Measurements from ENCODE around the gene TAOK2. TPM values are rescaled to one million over a fixed set of nuclear protein-coding genes. Genes with fewer than 3 reads are reported as not detected.
"Not testable (repeated sequence)": the region's sequence is repeated elsewhere in the genome, so short reads cannot be mapped to it uniquely, and the experiment has no call there.

The TAOK2 gene
- total RNA-seq, 2 experiments from 2014 or later: 13.1 to 14.1 TPM

- POLR2A ChIA-PET: no interaction called here
- Mint-ChIP-seq H3K36me3 (ENCODE audit: low read depth) (no peaks in the 10 kb centered on the region), H3K27ac (no peak overlapping the region)
Observed at GRCh38 chr16:30040221-30040620, 66.6 kb downstream of the TAOK2 start.

GRCh38 chr16:30040690-30041089, 67.0 kb downstream of the TAOK2 start:
- H3K27ac Mint-ChIP-seq; ATAC-seq (ENCODE audit: poor library complexity); DNase-seq; H3K36me3 Mint-ChIP-seq (ENCODE audit: low read depth); H3K27ac ChIP-seq (ENCODE audit: low read depth in 1 of 2, low read length in 2 of 2); H3K9me3 ChIP-seq (ENCODE audit: control insufficient read depth in 1 of 2, insufficient read depth in 1 of 2, low read length in 2 of 2); H3K4me3 ChIP-seq (ENCODE audit: low read length); H3K4me1 ChIP-seq (ENCODE audit: insufficient read depth, low read length); H3K4me3 Mint-ChIP-seq; CTCF ChIA-PET; H3K9me3 Mint-ChIP-seq; POLR2A ChIA-PET; H3K36me3 ChIP-seq (ENCODE audit: insufficient read depth, low read length); H3K27me3 ChIP-seq (ENCODE audit: control insufficient read depth in 1 of 2, insufficient read depth in 2 of 2, low read length in 2 of 2); H3K4me1 Mint-ChIP-seq (ENCODE audit: low read depth): not testable (repeated sequence)
- intact Hi-C loops (cut with DNase I, micrococcal nuclease): loop anchor here in 1 of 2 experiments (10.0 kb wide), 1 partner anchor 594 kb away; no protein-coding TSS in a partner anchor
- H3K27me3 Mint-ChIP-seq: peaks cover 10% of the 10 kb centered on the region

More at GRCh38 chr16:30040221-30040620, 66.6 kb downstream of the TAOK2 start:
- intact Hi-C loops (cut with DNase I, micrococcal nuclease): loop anchor here in 1 of 2 experiments (10.0 kb wide), 1 partner anchor 595 kb away; no protein-coding TSS in a partner anchor
- H3K36me3 ChIP-seq (ENCODE audit: insufficient read depth, low read length): no peaks in the 10 kb centered on the region
- no peak overlapping the region for H3K27ac ChIP-seq (ENCODE audit: low read depth in 1 of 2, low read length in 2 of 2)
- no peaks in the 10 kb centered on the region for H3K4me1 ChIP-seq (ENCODE audit: insufficient read depth, low read length)
- Mint-ChIP-seq H3K4me3 (no peak overlapping the region), H3K27me3 (peaks cover 10% of the 10 kb centered on the region), H3K9me3 (no peaks in the 10 kb centered on the region), H3K4me1 (ENCODE audit: low read depth) (no peaks in the 10 kb centered on the region)
- no peak for DNase-seq
- H3K4me3 ChIP-seq (ENCODE audit: low read length): no peak overlapping the region
- no peak for ATAC-seq (ENCODE audit: poor library complexity)
- no peak for TF ChIP-seq CTCF (IDR thresholded peaks at IDR 0.05)
- H3K27me3 ChIP-seq (ENCODE audit: control insufficient read depth in 1 of 2, insufficient read depth in 2 of 2, low read length in 2 of 2): no peaks in the 10 kb centered on the region
- H3K9me3 ChIP-seq (ENCODE audit: control insufficient read depth in 1 of 2, insufficient read depth in 1 of 2, low read length in 2 of 2): no peaks in the 10 kb centered on the region
- CTCF ChIA-PET: no interaction called here

GRCh38 chr16:30041841-30042240, 68.2 kb downstream of the TAOK2 start:
- no peaks in the 10 kb centered on the region for H3K9me3 ChIP-seq (ENCODE audit: control insufficient read depth in 1 of 2, insufficient read depth in 1 of 2, low read length in 2 of 2)
- ATAC-seq (ENCODE audit: poor library complexity) (no peak), DNase-seq (peak in 3 of 14 experiments; percentile 45 to 53 (median 45))
- no peaks in the 10 kb centered on the region for H3K36me3 ChIP-seq (ENCODE audit: insufficient read depth, low read length)
- POLR2A ChIA-PET: no interaction called here
- no peak overlapping the region for H3K27ac ChIP-seq (ENCODE audit: low read depth in 1 of 2, low read length in 2 of 2)
- Mint-ChIP-seq H3K4me1 (ENCODE audit: low read depth) (no peaks in the 10 kb centered on the region), H3K27me3 (peaks cover 4% of the 10 kb centered on the region), H3K27ac (no peak overlapping the region), H3K4me3 (no peak overlapping the region), H3K9me3 (no peaks in the 10 kb centered on the region), H3K36me3 (ENCODE audit: low read depth) (no peaks in the 10 kb centered on the region)
- no peak overlapping the region for H3K4me3 ChIP-seq (ENCODE audit: low read length)
- H3K27me3 ChIP-seq (ENCODE audit: control insufficient read depth in 1 of 2, insufficient read depth in 2 of 2, low read length in 2 of 2): no peaks in the 10 kb centered on the region
- intact Hi-C loops (cut with DNase I, micrococcal nuclease): loop anchor here in 1 of 2 experiments (10.0 kb wide), 1 partner anchor 593 kb away; no protein-coding TSS in a partner anchor
- CTCF ChIA-PET: interaction anchor here (2.4 kb wide), 1 partner anchor 13 kb away, joined by 10 read pairs; no protein-coding TSS in a partner anchor
- no peaks in the 10 kb centered on the region for H3K4me1 ChIP-seq (ENCODE audit: insufficient read depth, low read length)
- TF ChIP-seq CTCF (IDR thresholded peaks at IDR 0.05): peak; percentile 53

Other genes starting within 250 kb of the TAOK2 start
- gene C16orf54, start 227.9 kb upstream of the TAOK2 start, total RNA-seq: 100 to 1,000 TPM; 250 to 261 TPM
- gene ZG16, start 195.6 kb upstream of the TAOK2 start, total RNA-seq: not detected
- 100 to 1,000 TPM in 1 of 2 experiments, 10 to 100 TPM in 1; 99.0 to 101 TPM for gene KIF22, start 183.1 kb upstream of the TAOK2 start, total RNA-seq
- gene MAZ, start 167.3 kb upstream of the TAOK2 start, total RNA-seq: 100 to 1,000 TPM; 251 to 253 TPM
- gene PRRT2, start 161.7 kb upstream of the TAOK2 start, total RNA-seq: 1 to 10 TPM; 2.2 to 2.3 TPM
- 10 to 100 TPM; 20.3 TPM for gene PAGR1, start 157.7 kb upstream of the TAOK2 start, total RNA-seq
- 100 to 1,000 TPM; 115 to 118 TPM for gene MVP, start 153.4 kb upstream of the TAOK2 start, total RNA-seq
- 10 to 100 TPM; 25.7 to 27.0 TPM for gene CDIPT, start 110.6 kb upstream of the TAOK2 start, total RNA-seq
- gene SEZ6L2, start 74.3 kb upstream of the TAOK2 start, total RNA-seq: not detected
- gene ASPHD1, start 73.4 kb upstream of the TAOK2 start, total RNA-seq: not detected
- gene KCTD13, start 47.6 kb upstream of the TAOK2 start, total RNA-seq: 10 to 100 TPM; 40.0 to 43.8 TPM
- 10 to 100 TPM; 56.9 to 63.3 TPM for gene TMEM219, start 11.8 kb upstream of the TAOK2 start, total RNA-seq
- gene HIRIP3, start 21.7 kb downstream of the TAOK2 start, total RNA-seq: 10 to 100 TPM in 1 of 2 experiments, 1 to 10 TPM in 1; 8.5 to 11.8 TPM
- gene INO80E, start 22.4 kb downstream of the TAOK2 start, total RNA-seq: 10 to 100 TPM; 54.6 to 57.6 TPM
- under 1 TPM; 0.14 TPM for gene DOC2A, start 37.2 kb downstream of the TAOK2 start, total RNA-seq
- gene C16orf92, start 49.3 kb downstream of the TAOK2 start, total RNA-seq: not detected
- gene TLCD3B, start 57.4 kb downstream of the TAOK2 start, total RNA-seq: not detected
- gene ALDOA, start 91.9 kb downstream of the TAOK2 start, total RNA-seq: 100 to 1,000 TPM; 390 to 396 TPM
- 10 to 100 TPM; 83.9 to 87.3 TPM for gene PPP4C, start 102.1 kb downstream of the TAOK2 start, total RNA-seq
- under 1 TPM; 0.42 to 0.47 TPM for gene TBX6, start 118.1 kb downstream of the TAOK2 start, total RNA-seq
- gene YPEL3, start 122.3 kb downstream of the TAOK2 start, total RNA-seq: 100 to 1,000 TPM; 154 to 166 TPM
- 1 to 10 TPM; 5.2 to 6.4 TPM for gene GDPD3, start 139.7 kb downstream of the TAOK2 start, total RNA-seq
- gene MAPK3, start 149.4 kb downstream of the TAOK2 start, total RNA-seq: 10 to 100 TPM; 49.0 to 51.5 TPM
- 100 to 1,000 TPM; 411 to 416 TPM for gene CORO1A, start 209.7 kb downstream of the TAOK2 start, total RNA-seq
- gene BOLA2B, start 219.8 kb downstream of the TAOK2 start, total RNA-seq: 10 to 100 TPM; 41.3 to 46.3 TPM
- 10 to 100 TPM; 18.4 to 28.0 TPM for gene SLX1A, start 220.0 kb downstream of the TAOK2 start, total RNA-seq
- gene SULT1A3, start 225.4 kb downstream of the TAOK2 start, total RNA-seq: 10 to 100 TPM; 15.0 to 16.1 TPM

Data from CD4-positive, alpha-beta T cell (primary cell).